ENCODE results near the gene RPIA. TPM values are rescaled to one million over a fixed set of nuclear protein-coding genes. Genes with fewer than 3 reads are reported as not detected.

The RPIA gene
- total RNA-seq, 4 donors from 2014 or later: 16.3 to 28.1 (median 16.6) TPM

DNA sequence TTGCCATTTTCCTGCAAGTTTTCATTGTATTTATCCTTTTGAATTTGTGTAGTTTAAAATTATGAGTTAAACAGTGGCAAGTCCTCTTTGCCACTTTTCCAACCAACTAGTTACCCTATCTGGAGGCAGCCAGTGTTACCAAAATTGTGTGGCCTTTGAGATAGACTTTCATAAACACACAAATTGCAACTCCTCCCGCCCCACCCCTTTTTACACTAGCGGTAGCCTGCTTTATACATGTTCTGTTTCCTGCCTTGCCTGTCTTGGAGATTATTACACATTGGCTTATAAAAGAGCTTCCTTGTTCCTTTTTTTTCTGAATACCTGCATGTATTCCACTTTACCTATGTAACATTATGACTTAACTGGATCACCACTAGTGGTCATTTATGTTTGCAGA lies 56.5 kb downstream of the RPIA start:
- Histone ChIP-seq H3K27ac (no peak overlapping the region), H3K36me3 (peaks cover 0 to 78% (median 7%) of the 10 kb centered on the region in 3 donors), H3K27me3 (no peaks in the 10 kb centered on the region), H3K4me1 (no peaks in the 10 kb centered on the region), H3K9me3 (no peaks in the 10 kb centered on the region), H3K4me3 (no peak overlapping the region)
- TF ChIP-seq, protein P1, sequence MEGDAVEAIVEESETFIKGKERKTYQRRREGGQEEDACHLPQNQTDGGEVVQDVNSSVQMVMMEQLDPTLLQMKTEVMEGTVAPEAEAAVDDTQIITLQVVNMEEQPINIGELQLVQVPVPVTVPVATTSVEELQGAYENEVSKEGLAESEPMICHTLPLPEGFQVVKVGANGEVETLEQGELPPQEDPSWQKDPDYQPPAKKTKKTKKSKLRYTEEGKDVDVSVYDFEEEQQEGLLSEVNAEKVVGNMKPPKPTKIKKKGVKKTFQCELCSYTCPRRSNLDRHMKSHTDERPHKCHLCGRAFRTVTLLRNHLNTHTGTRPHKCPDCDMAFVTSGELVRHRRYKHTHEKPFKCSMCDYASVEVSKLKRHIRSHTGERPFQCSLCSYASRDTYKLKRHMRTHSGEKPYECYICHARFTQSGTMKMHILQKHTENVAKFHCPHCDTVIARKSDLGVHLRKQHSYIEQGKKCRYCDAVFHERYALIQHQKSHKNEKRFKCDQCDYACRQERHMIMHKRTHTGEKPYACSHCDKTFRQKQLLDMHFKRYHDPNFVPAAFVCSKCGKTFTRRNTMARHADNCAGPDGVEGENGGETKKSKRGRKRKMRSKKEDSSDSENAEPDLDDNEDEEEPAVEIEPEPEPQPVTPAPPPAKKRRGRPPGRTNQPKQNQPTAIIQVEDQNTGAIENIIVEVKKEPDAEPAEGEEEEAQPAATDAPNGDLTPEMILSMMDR (IDR thresholded peaks at IDR 0.05): no peak
- TF ChIP-seq POLR2A (IDR thresholded peaks at IDR 0.05): no peak
- DNase-seq: no peak

DNA sequence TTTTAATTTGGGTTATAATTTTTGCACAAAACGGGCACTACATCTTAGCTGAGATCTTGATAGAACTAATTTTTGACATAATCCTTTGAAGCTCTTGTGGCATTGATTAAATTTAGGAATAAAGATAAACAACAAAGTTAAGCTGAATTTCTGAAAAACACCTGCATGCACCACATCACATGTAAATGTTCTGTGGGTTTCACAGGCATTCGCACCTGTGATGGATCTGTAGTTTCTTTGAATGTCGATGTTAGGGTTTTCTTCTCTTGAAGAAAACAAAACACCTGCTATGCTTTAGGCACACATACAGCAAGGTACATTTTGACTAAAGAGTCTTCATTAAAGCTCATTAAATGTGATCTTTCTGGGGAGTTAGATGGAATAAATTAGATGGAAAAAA lies 60.3 kb downstream of the RPIA start:
- no peak for DNase-seq
- no peaks in the 10 kb centered on the region for H3K4me1 ChIP-seq

DNA sequence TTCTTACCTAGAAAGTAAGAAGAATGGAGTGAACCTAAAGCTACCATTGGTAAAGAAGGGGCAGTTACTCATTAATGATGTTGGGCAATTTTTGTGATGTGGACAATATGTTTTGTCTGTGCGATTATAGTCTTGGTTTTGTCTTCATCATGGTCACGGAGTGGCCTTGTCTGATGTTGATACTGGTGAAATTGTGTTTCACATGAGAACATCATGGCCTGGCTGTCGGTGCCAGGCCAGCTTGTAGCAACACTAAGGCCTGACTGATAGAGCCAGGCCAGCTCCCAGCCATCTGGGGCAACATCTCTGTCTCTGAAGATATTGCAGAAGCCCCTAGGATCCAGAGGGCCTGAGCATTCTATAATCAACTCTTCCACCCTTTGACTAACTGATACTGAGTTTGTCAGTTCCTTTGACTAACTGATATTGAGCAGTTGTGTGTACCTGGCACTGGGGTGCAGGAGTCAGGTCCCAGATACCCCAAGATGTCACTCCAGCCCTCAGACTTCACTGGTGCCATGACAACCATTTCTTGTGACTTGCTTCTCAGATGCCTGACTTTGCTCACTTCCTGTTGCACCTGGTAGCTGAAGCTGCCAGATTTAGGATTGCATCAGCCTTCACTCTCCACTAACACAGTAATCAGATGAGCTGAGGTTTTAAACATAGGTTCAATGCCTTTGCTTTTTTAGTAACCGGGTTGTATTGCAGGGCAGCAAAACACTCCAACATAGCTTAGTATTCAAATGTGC lies 62.5 kb downstream of the RPIA start:
- Histone ChIP-seq H3K36me3 (peaks cover 0 to 42% (median 4%) of the 10 kb centered on the region in 3 donors), H3K27me3 (no peaks in the 10 kb centered on the region), H3K27ac (peak overlapping the region in 2 of 4 donors; percentile 21 to 39), H3K4me1 (no peaks in the 10 kb centered on the region), H3K4me3 (no peak overlapping the region), H3K9me3 (peaks cover 0 to 5% (median 0%) of the 10 kb centered on the region in 4 donors)
- TF ChIP-seq, protein P1 (IDR thresholded peaks at IDR 0.05): no peak
- TF ChIP-seq POLR2A (IDR thresholded peaks at IDR 0.05): no peak
- DNase-seq: peak in 1 of 3 donors; percentile 25

More for the DNA sequence above, 60.3 kb downstream of the RPIA start:
- Histone ChIP-seq H3K9me3 (no peaks in the 10 kb centered on the region), H3K27me3 (no peaks in the 10 kb centered on the region), H3K27ac (peak overlapping the region in 1 of 4 donors; percentile 20), H3K36me3 (peaks cover 0 to 59% (median 4%) of the 10 kb centered on the region in 3 donors), H3K4me3 (no peak overlapping the region)
- TF ChIP-seq POLR2A (IDR thresholded peaks at IDR 0.05): no peak
- TF ChIP-seq, protein P1 (IDR thresholded peaks at IDR 0.05): no peak

DNA sequence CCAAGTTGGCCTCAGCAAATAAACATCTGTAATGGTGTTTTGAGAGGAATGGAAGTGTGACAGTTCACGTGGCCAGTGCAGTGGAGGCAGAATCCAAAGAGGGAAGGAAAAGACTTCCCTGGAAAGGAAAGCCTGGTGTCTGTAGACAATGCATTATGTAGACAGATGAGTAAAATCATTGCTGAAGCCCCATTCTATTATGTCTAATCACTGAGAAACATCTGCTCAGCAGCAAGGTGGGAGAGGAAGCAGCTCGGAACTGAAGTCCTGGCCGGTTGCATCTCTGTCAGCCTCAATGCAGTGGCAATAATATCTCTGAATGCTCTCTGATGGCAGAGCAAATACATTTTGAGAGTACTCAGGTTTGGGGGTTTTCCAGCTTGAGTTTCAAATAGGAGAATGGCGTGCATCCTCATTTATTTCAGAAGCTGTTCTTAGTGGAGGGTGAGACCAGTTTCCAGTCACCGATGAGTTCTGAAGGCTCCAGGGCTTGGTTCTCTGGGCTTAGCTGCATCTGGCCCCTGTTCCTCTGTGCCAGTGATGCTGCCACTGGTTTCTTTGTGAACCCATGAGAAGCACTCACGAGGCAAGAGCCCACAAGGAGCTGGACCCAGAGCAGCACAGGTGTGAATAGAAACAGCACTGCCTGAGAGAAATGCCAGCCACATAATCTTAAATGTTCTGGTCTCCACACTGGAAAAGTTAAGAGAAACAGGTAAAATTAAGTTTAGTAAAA lies 63.3 kb downstream of the RPIA start:
- peaks cover 0 to 35% (median 4%) of the 10 kb centered on the region in 3 donors for H3K36me3 ChIP-seq
- H3K27me3 ChIP-seq: no peaks in the 10 kb centered on the region
- DNase-seq: no peak
- peak overlapping the region in 2 of 4 donors; percentile 21 to 39 for H3K27ac ChIP-seq
- no peaks in the 10 kb centered on the region for H3K4me1 ChIP-seq
- H3K4me3 ChIP-seq: no peak overlapping the region
- H3K9me3 ChIP-seq: peaks cover 0 to 5% (median 0%) of the 10 kb centered on the region in 4 donors
- no peak for TF ChIP-seq POLR2A (IDR thresholded peaks at IDR 0.05)
- TF ChIP-seq, protein P1 (IDR thresholded peaks at IDR 0.05): no peak

DNA sequence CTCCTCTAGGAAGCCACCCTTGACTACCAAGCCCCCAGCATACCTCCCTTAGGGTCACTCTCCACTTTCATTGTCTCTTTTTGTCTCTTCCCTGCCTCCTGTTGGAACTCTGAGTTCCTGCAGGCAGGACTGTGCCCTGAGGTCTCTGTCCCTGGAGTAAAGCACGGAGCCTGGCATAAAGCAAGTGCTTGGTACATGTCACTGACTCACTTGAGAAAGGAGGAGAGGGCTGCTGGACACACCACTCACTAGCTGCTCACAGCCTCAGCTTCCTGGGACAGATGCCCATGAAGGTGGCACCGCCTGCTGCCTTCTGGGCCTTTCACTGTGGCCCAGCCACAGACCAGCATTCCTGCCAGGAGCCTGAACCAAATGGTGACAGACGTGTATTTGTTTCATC lies 64.4 kb downstream of the RPIA start:
- Histone ChIP-seq H3K27me3 (no peaks in the 10 kb centered on the region), H3K4me1 (no peaks in the 10 kb centered on the region), H3K9me3 (peaks cover 0 to 5% (median 0%) of the 10 kb centered on the region in 4 donors), H3K36me3 (peaks cover 0 to 24% (median 4%) of the 10 kb centered on the region in 3 donors), H3K4me3 (no peak overlapping the region), H3K27ac (peak overlapping the region in 2 of 4 donors; percentile 38 to 43)
- DNase-seq: no peak
- TF ChIP-seq POLR2A (IDR thresholded peaks at IDR 0.05): no peak
- TF ChIP-seq, protein P1 (IDR thresholded peaks at IDR 0.05): no peak

All from Peyer's patch (tissue), 4 donors.